ENCODE measurements around the gene LHX2. TPM values are rescaled to one million over a fixed set of nuclear protein-coding genes. Genes with fewer than 3 reads are reported as not detected.

LHX2 gene
- total RNA-seq, 2 experiments from 2014 or later, result 0.14 TPM; not detected in 1

- DNase-seq (peak in 2 of 14 experiments; percentile 49 to 55), ATAC-seq (ENCODE audit: poor library complexity) (no peak)
- Mint-ChIP-seq H3K4me1 (ENCODE audit: low read depth) (peaks cover 34% of the 10 kb centered on the region), H3K27me3 (peaks cover 75% of the 10 kb centered on the region), H3K9me3 (no peaks in the 10 kb centered on the region), H3K36me3 (ENCODE audit: low read depth) (no peaks in the 10 kb centered on the region), H3K4me3 (peak overlapping the region; percentile 74), H3K27ac (no peak overlapping the region)
- H3K4me3 ChIP-seq (ENCODE audit: low read length), result no peak overlapping the region
- H3K36me3 ChIP-seq (ENCODE audit: insufficient read depth, low read length), result no peaks in the 10 kb centered on the region
- peaks cover 23% of the 10 kb centered on the region for H3K4me1 ChIP-seq (ENCODE audit: insufficient read depth, low read length)
- H3K27me3 ChIP-seq (ENCODE audit: control insufficient read depth in 1 of 2, insufficient read depth in 2 of 2, low read length in 2 of 2), result peaks cover 43 to 67% of the 10 kb centered on the region in 2 experiments
- ChIA-PET CTCF (no interaction called here), POLR2A (no interaction called here)
- TF ChIP-seq CTCF (IDR thresholded peaks at IDR 0.05), result no peak
- no peak overlapping the region for H3K27ac ChIP-seq (ENCODE audit: low read depth in 1 of 2, low read length in 2 of 2)
- H3K9me3 ChIP-seq (ENCODE audit: control insufficient read depth in 1 of 2, insufficient read depth in 1 of 2, low read length in 2 of 2), result peaks cover 0 to 19% of the 10 kb centered on the region in 2 experiments
- intact Hi-C loops (cut with DNase I, micrococcal nuclease), result loop anchor here in 1 of 2 experiments (10.0 kb wide), 1 partner anchor 1398 kb away; no protein-coding TSS in a partner anchor
Observed at GRCh38 chr9:123996731-123997421, 14.7 kb upstream of the LHX2 start.

GRCh38 chr9:123997665-123998277, 13.8 kb upstream of the LHX2 start:
- no peak overlapping the region for H3K27ac Mint-ChIP-seq
- ATAC-seq (ENCODE audit: poor library complexity) (no peak), DNase-seq (peak in 2 of 14 experiments; percentile 70 to 71)
- CTCF ChIA-PET, result no interaction called here
- no peak overlapping the region for H3K4me3 ChIP-seq (ENCODE audit: low read length)
- H3K27ac ChIP-seq (ENCODE audit: low read depth in 1 of 2, low read length in 2 of 2), result no peak overlapping the region
- peaks cover 0 to 19% of the 10 kb centered on the region in 2 experiments for H3K9me3 ChIP-seq (ENCODE audit: control insufficient read depth in 1 of 2, insufficient read depth in 1 of 2, low read length in 2 of 2)
- no peak for TF ChIP-seq CTCF (IDR thresholded peaks at IDR 0.05)
- H3K36me3 Mint-ChIP-seq (ENCODE audit: low read depth), result no peaks in the 10 kb centered on the region
- peaks cover 23% of the 10 kb centered on the region for H3K4me1 ChIP-seq (ENCODE audit: insufficient read depth, low read length)
- H3K4me1 Mint-ChIP-seq (ENCODE audit: low read depth), result peaks cover 34% of the 10 kb centered on the region
- peak overlapping the region; percentile 74 for H3K4me3 Mint-ChIP-seq
- peaks cover 52 to 76% of the 10 kb centered on the region in 2 experiments for H3K27me3 ChIP-seq (ENCODE audit: control insufficient read depth in 1 of 2, insufficient read depth in 2 of 2, low read length in 2 of 2)
- peaks cover 84% of the 10 kb centered on the region for H3K27me3 Mint-ChIP-seq
- POLR2A ChIA-PET, result no interaction called here
- intact Hi-C loops (cut with DNase I, micrococcal nuclease), result loop anchor here in 1 of 2 experiments (10.0 kb wide), 1 partner anchor 1397 kb away; no protein-coding TSS in a partner anchor
- H3K36me3 ChIP-seq (ENCODE audit: insufficient read depth, low read length), result no peaks in the 10 kb centered on the region
- H3K9me3 Mint-ChIP-seq, result no peaks in the 10 kb centered on the region

- intact Hi-C loops (cut with DNase I, micrococcal nuclease), result loop anchor here in 1 of 2 experiments (10.0 kb wide), 1 partner anchor 1396 kb away; no protein-coding TSS in a partner anchor
- Histone ChIP-seq H3K36me3 (ENCODE audit: insufficient read depth, low read length) (no peaks in the 10 kb centered on the region), H3K9me3 (ENCODE audit: control insufficient read depth in 1 of 2, insufficient read depth in 1 of 2, low read length in 2 of 2) (peaks cover 0 to 19% of the 10 kb centered on the region in 2 experiments), H3K4me1 (ENCODE audit: insufficient read depth, low read length) (peaks cover 23% of the 10 kb centered on the region), H3K27me3 (ENCODE audit: control insufficient read depth in 1 of 2, insufficient read depth in 2 of 2, low read length in 2 of 2) (peaks cover 58 to 82% of the 10 kb centered on the region in 2 experiments), H3K4me3 (ENCODE audit: low read length) (no peak overlapping the region), H3K27ac (ENCODE audit: low read depth in 1 of 2, low read length in 2 of 2) (no peak overlapping the region)
- H3K27ac Mint-ChIP-seq, result no peak overlapping the region
- ATAC-seq (ENCODE audit: poor library complexity) (no peak), DNase-seq (no peak)
- POLR2A ChIA-PET, result no interaction called here
- CTCF ChIA-PET, result no interaction called here
- H3K36me3 Mint-ChIP-seq (ENCODE audit: low read depth), result no peaks in the 10 kb centered on the region
- no peak for TF ChIP-seq CTCF (IDR thresholded peaks at IDR 0.05)
- H3K9me3 Mint-ChIP-seq, result no peaks in the 10 kb centered on the region
- H3K27me3 Mint-ChIP-seq, result peaks cover 90% of the 10 kb centered on the region
- peak overlapping the region; percentile 86 for H3K4me3 Mint-ChIP-seq
- H3K4me1 Mint-ChIP-seq (ENCODE audit: low read depth), result peaks cover 34% of the 10 kb centered on the region
Observed at GRCh38 chr9:123998278-123998925, 13.2 kb upstream of the LHX2 start.

Measured in CD4-positive, alpha-beta T cell (primary cell).